PC-3 (cell line): ENCODE results near the gene GUCA2B.

Experiments
- CTCF ChIP-seq: fragments of 300-600 bp; sonication (generic); conservative IDR thresholded peaks from 2 replicates; pipeline ENCODE4 v1.5.1; 2017; ENCODE audit warnings: antibody characterized with exemption, low read depth, mild to moderate bottlenecking, low read length
- EZH2 ChIP-seq: fragments of 300-600 bp; sonication (generic); IDR thresholded peaks from one replicate; pipeline ENCODE4 v1.6.1; 2017; ENCODE audit warnings: antibody characterized with exemption, mild to moderate bottlenecking, low read length; ENCODE audit not compliant: unreplicated experiment
- EZH2phosphoT487 ChIP-seq: fragments of 300-600 bp; sonication (generic); IDR thresholded peaks from 2 replicates; pipeline ENCODE4 v1.6.1; 2018; ENCODE audit warnings: mild to moderate bottlenecking, antibody characterized with exemption, low read length, borderline replicate concordance

GRCh38 chr1:42142894-42143675 is 10.1 kb upstream of the GUCA2B start:
- no peak for TF ChIP-seq CTCF
- no peak for TF ChIP-seq EZH2phosphoT487
- TF ChIP-seq EZH2 = no peak
